Fibroblast of villous mesenchyme (primary cell): ENCODE results near the gene BLM. TPM values are rescaled to one million over a fixed set of nuclear protein-coding genes. Genes with fewer than 3 reads are reported as not detected.

Source experiments
- DNase-seq: peaks from one replicate; pipeline ENCODE4 v3.0.0-alpha.2; 2010; ENCODE audit warnings: low read depth
- H3K4me3 ChIP-seq: 2 replicates; pipeline ENCODE4 v1.5.1; 2011; ENCODE audit warnings: low read depth, mild to moderate bottlenecking, low read length
- CTCF ChIP-seq: IDR thresholded peaks from 2 replicates; pipeline ENCODE4 v1.5.1; 2012; ENCODE audit warnings: low read depth, mild to moderate bottlenecking, low read length; ENCODE audit not compliant: insufficient read depth
- total RNA-seq: library from RNA; depleted of rRNA; stranded (reverse); fragments of >200 nt; gene quantifications from 2 replicates; pipeline ENCODE4 v1.2.3, GENCODE V29; 2012

BLM gene
- total RNA-seq, 1 donor: 6.0 TPM

DNA sequence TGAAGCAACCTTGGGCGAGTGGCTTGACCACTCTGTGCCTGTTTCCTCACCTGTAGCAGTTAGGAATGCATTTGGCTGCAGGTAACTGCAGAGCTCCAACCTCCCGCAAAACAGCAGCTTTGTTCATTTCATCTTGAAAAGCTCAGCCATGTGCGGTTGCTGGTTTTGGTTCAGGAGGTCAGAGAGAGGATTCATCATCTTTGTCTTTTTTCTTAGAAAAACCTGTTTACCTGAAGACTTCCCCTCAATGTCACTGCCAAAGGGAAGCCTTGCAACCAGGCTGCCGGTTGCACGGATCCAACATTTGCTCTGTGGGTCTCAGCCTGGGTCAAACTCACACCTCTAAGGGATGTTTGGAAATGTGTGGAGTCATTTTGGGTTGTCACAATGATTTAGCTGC is 134.8 kb downstream of the BLM start:
- DNase-seq: no peak
- no peak overlapping the region for H3K4me3 ChIP-seq
- TF ChIP-seq CTCF: no peak

- DNase-seq: no peak
- no peak for TF ChIP-seq CTCF
- H3K4me3 ChIP-seq: no peak overlapping the region
Observed at GRCh38 chr15:90855139-90855538, 138.0 kb downstream of the BLM start.

GRCh38 chr15:90857337-90857736 is 140.2 kb downstream of the BLM start:
- H3K4me3 ChIP-seq: no peak overlapping the region
- TF ChIP-seq CTCF: no peak
- no peak for DNase-seq

GRCh38 chr15:90857883-90858443 is 140.8 kb downstream of the BLM start:
- DNase-seq: no peak
- no peak overlapping the region for H3K4me3 ChIP-seq
- no peak for TF ChIP-seq CTCF

DNA sequence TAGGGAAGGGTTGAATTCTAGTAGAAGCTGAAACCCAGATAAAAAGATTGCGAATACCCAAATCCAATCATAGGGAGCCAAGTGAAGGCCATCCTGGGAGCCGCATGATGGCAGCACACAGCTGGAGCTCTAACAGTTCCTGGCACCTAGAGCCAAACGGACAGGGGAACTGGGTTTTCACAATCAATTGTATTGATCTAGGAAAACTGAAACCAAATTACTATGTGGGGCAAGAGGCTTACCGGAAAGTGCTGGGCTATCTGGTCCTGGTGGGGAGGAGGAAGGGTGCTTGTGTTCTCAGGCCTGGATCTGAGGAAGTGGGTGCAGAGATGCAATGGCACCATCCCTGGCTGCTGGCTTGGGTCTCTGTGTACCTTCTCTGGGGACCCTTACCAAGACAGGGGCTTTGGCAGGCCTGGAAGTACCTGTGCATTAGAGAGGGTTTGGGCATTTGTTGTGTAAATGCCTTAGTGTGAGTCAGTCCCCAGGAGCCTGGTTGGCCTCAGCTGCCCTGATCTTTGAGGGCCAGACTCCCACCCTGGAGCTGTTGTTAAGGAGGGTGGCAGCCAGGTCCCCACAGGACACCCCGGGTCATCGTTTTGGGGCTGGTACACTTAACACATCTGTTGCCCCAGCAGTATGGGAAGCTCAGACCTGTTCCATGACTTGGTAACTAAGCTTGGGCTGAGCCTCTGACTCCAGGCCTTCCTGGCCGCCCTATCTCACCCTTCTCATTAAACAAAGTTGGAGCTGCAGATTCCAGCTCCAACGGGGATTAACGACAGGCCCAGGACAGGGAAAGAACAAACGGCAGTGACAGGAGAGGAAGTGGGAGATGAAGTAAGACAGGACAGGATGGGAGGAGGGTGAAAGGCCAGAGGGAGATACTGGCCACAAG is 142.3 kb downstream of the BLM start:
- TF ChIP-seq CTCF: no peak
- peak; percentile 59 for DNase-seq
- no peak overlapping the region for H3K4me3 ChIP-seq

DNA sequence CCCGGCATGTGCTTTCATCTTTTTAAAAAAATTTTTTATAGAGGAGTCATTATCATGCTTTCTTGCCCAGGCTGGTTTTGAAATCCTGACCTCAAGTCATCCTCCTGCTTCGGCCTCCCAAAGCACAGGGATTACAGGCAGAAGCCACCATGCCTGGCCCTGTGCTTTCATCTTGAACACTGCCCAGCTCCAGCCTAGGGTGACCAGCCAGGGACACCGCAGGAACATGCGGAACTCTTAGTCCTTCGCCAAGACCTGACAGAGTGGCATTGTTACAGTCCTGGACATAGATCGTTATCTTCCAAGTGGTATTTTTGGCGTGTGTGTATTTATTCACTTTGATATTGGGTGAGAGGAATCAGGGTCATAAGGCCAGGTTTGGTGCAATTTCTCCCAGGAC is 143.3 kb downstream of the BLM start:
- no peak overlapping the region for H3K4me3 ChIP-seq
- DNase-seq: no peak
- no peak for TF ChIP-seq CTCF
